Esophagus muscularis mucosa (tissue), 4 donors: ENCODE data around the gene PDCD1. TPM values are rescaled to one million over a fixed set of nuclear protein-coding genes. Genes with fewer than 3 reads are reported as not detected.

Experiments
- DNase-seq: peaks from one replicate; pipeline ENCODE4 v3.0.0-alpha.2; 2017; ENCODE audit errors: extremely low spot score
- H3K27ac ChIP-seq, 4 donors: fragments of 200-600 bp; sonication (generic); replicated peaks in 1 of 4; 1 replicate in 3 of 4; 2 replicates in 1 of 4; pipeline ENCODE4 v1.5.1; 2016 to 2019; ENCODE audit warnings: mild to moderate bottlenecking in 1 of 4
- H3K27me3 ChIP-seq, 4 donors: fragments of 200-600 bp; sonication (generic); one replicate each; pipeline versions ENCODE4 v1.5.1 to v1.6.0; 2016 to 2019
- H3K36me3 ChIP-seq, 4 donors: fragments of 200-600 bp; sonication (generic); one replicate each; pipeline ENCODE4 v1.5.1; 2016 to 2019
- H3K4me1 ChIP-seq, 4 donors: fragments of 200-600 bp; sonication (generic); one replicate each; pipeline ENCODE4 v1.5.1; 2016 to 2019
- H3K4me3 ChIP-seq, 4 donors: fragments of 200-600 bp; sonication (generic); 1 replicate in 2 of 4; 2 replicates in 2 of 4; pipeline ENCODE4 v1.5.1; 2016 to 2019; ENCODE audit warnings: mild to moderate bottlenecking in 4 of 4, moderate library complexity in 1 of 4
- H3K9me3 ChIP-seq, 4 donors: fragments of 200-600 bp; sonication (generic); 1 replicate in 3 of 4; 2 replicates in 1 of 4; pipeline ENCODE4 v1.5.1; 2016 to 2019
- CTCF ChIP-seq, 3 experiments: fragments of 200-600 bp in 2 of 3; fragments of 450-650 bp in 1 of 3; sonication (generic) in 2 of 3; IDR thresholded peaks; one replicate each; pipeline ENCODE4 v1.5.1; 2017 to 2019; ENCODE audit warnings: antibody characterized with exemption in 3 of 3, mild to moderate bottlenecking in 2 of 3, moderate library complexity in 1 of 3
- EP300 ChIP-seq: sonication (generic); formaldehyde crosslinking; IDR thresholded peaks from one replicate; pipeline ENCODE4 v1.6.1; 2017; ENCODE audit warnings: antibody characterized with exemption
- POLR2A ChIP-seq: fragments of 450-650 bp; IDR thresholded peaks from one replicate; pipeline ENCODE4 v1.6.1; 2017; ENCODE audit warnings: antibody characterized with exemption, moderate library complexity, mild to moderate bottlenecking, low read depth
- POLR2AphosphoS5 ChIP-seq, 2 donors: sonication (generic); formaldehyde crosslinking; IDR thresholded peaks; one replicate each; pipeline ENCODE4 v1.6.1; 2017; ENCODE audit warnings: antibody characterized with exemption in 2 of 2
- WGBS: methylation state at CpG from one replicate; pipeline ENCODE4 v1.1.5; 2018; 5-methylcytosine and 5-hydroxymethylcytosine counted together
- intact Hi-C: fragments of 100-400 bp; cut with DNase I; formaldehyde crosslinking; loops from one replicate; pipeline ENCODE4 v1.15.1; 2023
- total RNA-seq, 4 donors: library from RNA; depleted of rRNA; stranded (reverse); fragments of >200 nt; gene quantifications; one replicate each; pipeline versions ENCODE4 v1.1.0 to v1.2.1, GENCODE V29; 2016

Gene PDCD1
- total RNA-seq, 4 donors from 2014 or later: 0.11 to 2.5 (median 1.2) TPM

- peaks cover 23 to 37% (median 31%) of the 10 kb centered on the region in 4 donors for H3K4me1 ChIP-seq
- H3K36me3 ChIP-seq: no peaks in the 10 kb centered on the region
- H3K9me3 ChIP-seq: no peaks in the 10 kb centered on the region
- WGBS: 83% methylated on average over 12 of the region's 18 CpGs
- peaks cover 0 to 17% (median 0%) of the 10 kb centered on the region in 4 donors for H3K27me3 ChIP-seq
- no peak overlapping the region for H3K27ac ChIP-seq
- TF ChIP-seq EP300 (no peak), CTCF (IDR thresholded peaks at IDR 0.05) (no peak), POLR2A (no peak), POLR2AphosphoS5 (IDR thresholded peaks at IDR 0.05) (no peak)
- no peak for DNase-seq
- intact Hi-C loops: no loop called here
- peak overlapping the region in 1 of 4 donors; percentile 1 for H3K4me3 ChIP-seq
These were observed 1.0 kb downstream of the PDCD1 start for GRCh38 chr2:241857572-241858121.

- Histone ChIP-seq H3K4me3 (peak overlapping the region in 1 of 4 donors; percentile 1), H3K27me3 (peaks cover 0 to 11% (median 0%) of the 10 kb centered on the region in 4 donors), H3K9me3 (no peaks in the 10 kb centered on the region), H3K27ac (no peak overlapping the region), H3K36me3 (no peaks in the 10 kb centered on the region), H3K4me1 (peaks cover 23 to 37% (median 31%) of the 10 kb centered on the region in 4 donors)
- WGBS: 91% methylated on average over 12 of the region's 28 CpGs
- no peak for TF ChIP-seq EP300
- TF ChIP-seq POLR2A: no peak
- TF ChIP-seq POLR2AphosphoS5 (IDR thresholded peaks at IDR 0.05): no peak
- TF ChIP-seq CTCF (IDR thresholded peaks at IDR 0.05): no peak
- intact Hi-C loops: no loop called here
- no peak for DNase-seq
These were observed 1.6 kb downstream of the PDCD1 start for GRCh38 chr2:241857041-241857541.

DNA sequence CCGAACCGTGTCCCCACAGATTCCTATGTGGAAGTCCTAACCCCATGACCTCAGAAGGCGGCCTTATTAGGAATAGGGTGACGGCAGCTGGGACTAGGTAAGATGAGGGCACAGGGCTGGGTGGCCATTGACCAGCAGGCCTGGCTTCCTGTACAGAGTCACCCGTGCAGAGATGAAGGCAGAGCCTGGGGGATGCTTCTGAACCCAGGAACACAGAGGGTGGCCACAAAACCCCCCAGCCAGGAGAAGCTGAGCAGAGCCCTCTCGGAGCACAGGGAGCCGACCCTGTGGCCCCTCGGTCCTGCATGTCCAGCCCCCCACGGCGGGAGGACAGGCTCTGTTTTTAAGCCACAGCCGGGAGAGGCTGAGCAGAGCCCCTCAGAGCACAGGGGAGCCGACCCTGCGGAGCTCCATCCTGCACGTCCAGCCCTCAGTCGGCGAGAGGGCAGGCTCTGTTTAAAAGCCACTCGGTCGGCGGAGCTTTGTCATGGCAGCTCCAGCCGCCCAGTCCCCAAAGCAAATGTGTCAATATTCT, 2.7 kb downstream of the PDCD1 start:
- Histone ChIP-seq H3K27ac (no peak overlapping the region), H3K27me3 (peaks cover 0 to 7% (median 0%) of the 10 kb centered on the region in 4 donors), H3K4me3 (no peak overlapping the region), H3K9me3 (no peaks in the 10 kb centered on the region), H3K4me1 (peaks cover 23 to 37% (median 30%) of the 10 kb centered on the region in 4 donors), H3K36me3 (no peaks in the 10 kb centered on the region)
- intact Hi-C loops: no loop called here
- DNase-seq: no peak
- 79% methylated on average over 19 of the region's 20 CpGs for WGBS
- TF ChIP-seq POLR2A (no peak), EP300 (no peak), CTCF (IDR thresholded peaks at IDR 0.05) (no peak), POLR2AphosphoS5 (IDR thresholded peaks at IDR 0.05) (no peak)

- no peak for TF ChIP-seq POLR2A
- TF ChIP-seq POLR2AphosphoS5 (IDR thresholded peaks at IDR 0.05): no peak
- no peak for TF ChIP-seq CTCF (IDR thresholded peaks at IDR 0.05)
- no peak for TF ChIP-seq EP300
- H3K4me1 ChIP-seq: peaks cover 18 to 32% (median 24%) of the 10 kb centered on the region in 4 donors
- H3K27me3 ChIP-seq: peaks cover 0 to 7% (median 0%) of the 10 kb centered on the region in 4 donors
- no peaks in the 10 kb centered on the region for H3K36me3 ChIP-seq
- no peak overlapping the region for H3K4me3 ChIP-seq
- H3K27ac ChIP-seq: no peak overlapping the region
- intact Hi-C loops: no loop called here
- WGBS: 79% methylated on average over 11 of the region's 18 CpGs
- DNase-seq: no peak
- no peaks in the 10 kb centered on the region for H3K9me3 ChIP-seq
These were observed 3.3 kb downstream of the PDCD1 start for GRCh38 chr2:241855245-241855887.
